IPS DF 4.7 (cell line): ENCODE measurements around the gene VEGFC.

Source experiments
- DNase-seq: peaks from one replicate; pipeline ENCODE4 v3.0.0-alpha.2; 2013; ENCODE audit warnings: low spot score; ENCODE audit errors: extremely low read depth

VEGFC gene

GRCh38 chr4:176792326-176793059 lies at the start of gene VEGFC:
VEGFC (minus strand) TSS chr4:176792922; CDS start chr4:176792311, 611 bp downstream.
- no peak for DNase-seq

GRCh38 chr4:176841711-176842112 lies 49.0 kb upstream of the VEGFC start:
- no peak for DNase-seq

- no peak for DNase-seq
Measured at GRCh38 chr4:176840166-176840565, 47.4 kb upstream of the VEGFC start.

- no peak for DNase-seq
Measured at GRCh38 chr4:176839656-176840055, 46.9 kb upstream of the VEGFC start.

GRCh38 chr4:176838601-176839433 lies 46.1 kb upstream of the VEGFC start:
- no peak for DNase-seq

GRCh38 chr4:176837169-176837895 lies 44.6 kb upstream of the VEGFC start:
- DNase-seq: no peak

- no peak for DNase-seq
Measured at GRCh38 chr4:176834531-176834930, 41.8 kb upstream of the VEGFC start.

- no peak for DNase-seq
Measured at GRCh38 chr4:176833400-176834175, 40.9 kb upstream of the VEGFC start.

GRCh38 chr4:176830971-176831370 lies 38.2 kb upstream of the VEGFC start:
- DNase-seq: no peak

- no peak for DNase-seq
Measured at GRCh38 chr4:176825586-176825985, 32.9 kb upstream of the VEGFC start.

GRCh38 chr4:176824645-176825366 lies 32.1 kb upstream of the VEGFC start:
- DNase-seq: no peak

- DNase-seq: no peak
Measured at GRCh38 chr4:176818531-176818930, 25.8 kb upstream of the VEGFC start.

- DNase-seq: no peak
Measured at GRCh38 chr4:176817204-176817603, 24.5 kb upstream of the VEGFC start.

GRCh38 chr4:176814770-176815169 lies 22.0 kb upstream of the VEGFC start:
- no peak for DNase-seq

- no peak for DNase-seq
Measured at GRCh38 chr4:176810481-176811249, 17.9 kb upstream of the VEGFC start.

- no peak for DNase-seq
Measured at GRCh38 chr4:176806778-176807375, 14.2 kb upstream of the VEGFC start.

GRCh38 chr4:176805155-176805554 lies 12.4 kb upstream of the VEGFC start:
- DNase-seq: no peak

GRCh38 chr4:176800891-176801534 lies 8.3 kb upstream of the VEGFC start:
- DNase-seq: no peak

GRCh38 chr4:176799653-176800052 lies 6.9 kb upstream of the VEGFC start:
- DNase-seq: no peak
